ENCODE data around the gene SLC22A7.

GRCh38 chr6:43260791-43261190, 37.3 kb upstream of the SLC22A7 start:
- TF ChIP-seq, protein P1, sequence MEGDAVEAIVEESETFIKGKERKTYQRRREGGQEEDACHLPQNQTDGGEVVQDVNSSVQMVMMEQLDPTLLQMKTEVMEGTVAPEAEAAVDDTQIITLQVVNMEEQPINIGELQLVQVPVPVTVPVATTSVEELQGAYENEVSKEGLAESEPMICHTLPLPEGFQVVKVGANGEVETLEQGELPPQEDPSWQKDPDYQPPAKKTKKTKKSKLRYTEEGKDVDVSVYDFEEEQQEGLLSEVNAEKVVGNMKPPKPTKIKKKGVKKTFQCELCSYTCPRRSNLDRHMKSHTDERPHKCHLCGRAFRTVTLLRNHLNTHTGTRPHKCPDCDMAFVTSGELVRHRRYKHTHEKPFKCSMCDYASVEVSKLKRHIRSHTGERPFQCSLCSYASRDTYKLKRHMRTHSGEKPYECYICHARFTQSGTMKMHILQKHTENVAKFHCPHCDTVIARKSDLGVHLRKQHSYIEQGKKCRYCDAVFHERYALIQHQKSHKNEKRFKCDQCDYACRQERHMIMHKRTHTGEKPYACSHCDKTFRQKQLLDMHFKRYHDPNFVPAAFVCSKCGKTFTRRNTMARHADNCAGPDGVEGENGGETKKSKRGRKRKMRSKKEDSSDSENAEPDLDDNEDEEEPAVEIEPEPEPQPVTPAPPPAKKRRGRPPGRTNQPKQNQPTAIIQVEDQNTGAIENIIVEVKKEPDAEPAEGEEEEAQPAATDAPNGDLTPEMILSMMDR (IDR thresholded peaks at IDR 0.05): no peak
- TF ChIP-seq POLR2A (IDR thresholded peaks at IDR 0.05): no peak

All from testis (tissue), 2 donors.